GM10266 (cell line): ENCODE measurements around the gene FABP3.

Experiments
- DNase-seq: peaks from one replicate; pipeline ENCODE4 v3.0.0; 2012; ENCODE audit errors: extremely low spot score
- CTCF ChIP-seq: IDR thresholded peaks from 2 replicates; pipeline ENCODE4 v1.5.1; 2012; ENCODE audit warnings: mild to moderate bottlenecking, low read depth; ENCODE audit not compliant: control insufficient read depth, insufficient read depth; ENCODE audit errors: missing control alignments

FABP3 gene

GRCh38 chr1:31408788-31409318, 36.0 kb upstream of the FABP3 start:
- DNase-seq = no peak
- no peak for TF ChIP-seq CTCF

- TF ChIP-seq CTCF = no peak
- DNase-seq = no peak
Measured at GRCh38 chr1:31407029-31407626, 34.3 kb upstream of the FABP3 start.

GRCh38 chr1:31405578-31406245, 32.8 kb upstream of the FABP3 start:
- no peak for DNase-seq
- TF ChIP-seq CTCF = no peak

GRCh38 chr1:31401241-31401640, 28.4 kb upstream of the FABP3 start:
- no peak for TF ChIP-seq CTCF

GRCh38 chr1:31400393-31400792, 27.5 kb upstream of the FABP3 start:
- no peak for DNase-seq
- TF ChIP-seq CTCF = no peak

More at GRCh38 chr1:31401241-31401640, 28.4 kb upstream of the FABP3 start:
- no peak for DNase-seq

GRCh38 chr1:31399976-31400375, 27.1 kb upstream of the FABP3 start:
- DNase-seq = no peak
- no peak for TF ChIP-seq CTCF

- no peak for TF ChIP-seq CTCF
- DNase-seq = no peak
Measured at GRCh38 chr1:31398246-31398645, 25.4 kb upstream of the FABP3 start.
